CMK (cell line): Measurements from ENCODE around the gene HAVCR1.
"Not testable (repeated sequence)": the region's sequence is repeated elsewhere in the genome, so short reads cannot be mapped to it uniquely, and the experiment has no call there.

ENCODE experiments used
- DNase-seq: peaks from one replicate; pipeline ENCODE4 v3.0.0-alpha.2; 2010; ENCODE audit warnings: low read depth

Gene HAVCR1

DNA sequence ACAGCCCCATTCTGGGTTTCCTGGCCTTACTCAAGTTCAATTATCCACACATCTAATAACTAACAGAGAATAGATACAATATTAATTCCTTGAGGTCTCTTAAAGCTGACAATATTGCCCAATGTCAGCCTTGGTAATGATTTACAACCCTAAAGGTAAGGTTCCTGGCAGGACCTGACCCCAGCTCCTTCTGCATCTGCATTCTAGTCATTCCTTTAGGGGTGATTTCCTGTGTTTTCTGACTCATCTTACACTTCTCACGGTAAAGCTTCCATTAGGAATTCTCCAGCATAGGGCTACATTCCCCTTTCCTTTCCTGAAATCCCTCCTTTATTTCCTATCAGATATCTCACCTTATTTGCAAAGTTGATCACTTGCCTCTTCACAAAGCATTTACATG lies 9.3 kb downstream of the HAVCR1 start:
- DNase-seq, result no peak

GRCh38 chr5:157047898-157048297 lies 11.0 kb downstream of the HAVCR1 start:
- DNase-seq, result no peak

DNA sequence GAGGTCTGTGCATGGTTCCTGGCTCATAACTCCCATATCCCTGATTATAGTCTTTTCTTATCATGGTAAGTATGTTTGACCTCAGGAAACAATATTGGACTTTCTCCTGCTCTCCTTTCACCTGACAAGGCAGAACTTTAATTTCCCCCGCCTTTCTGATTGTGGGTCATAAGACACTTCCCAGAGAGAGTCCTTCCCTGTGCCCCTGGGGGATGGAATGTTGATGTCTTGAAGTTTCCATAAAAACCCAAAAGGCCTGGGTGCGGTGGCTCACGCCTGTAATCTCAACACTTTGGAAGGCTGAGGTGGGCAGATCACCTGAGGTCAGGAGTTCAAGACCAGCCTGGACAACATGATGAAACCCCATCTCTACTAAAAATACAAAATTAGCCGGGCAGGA lies 11.9 kb downstream of the HAVCR1 start:
- DNase-seq, result not testable (repeated sequence)

DNA sequence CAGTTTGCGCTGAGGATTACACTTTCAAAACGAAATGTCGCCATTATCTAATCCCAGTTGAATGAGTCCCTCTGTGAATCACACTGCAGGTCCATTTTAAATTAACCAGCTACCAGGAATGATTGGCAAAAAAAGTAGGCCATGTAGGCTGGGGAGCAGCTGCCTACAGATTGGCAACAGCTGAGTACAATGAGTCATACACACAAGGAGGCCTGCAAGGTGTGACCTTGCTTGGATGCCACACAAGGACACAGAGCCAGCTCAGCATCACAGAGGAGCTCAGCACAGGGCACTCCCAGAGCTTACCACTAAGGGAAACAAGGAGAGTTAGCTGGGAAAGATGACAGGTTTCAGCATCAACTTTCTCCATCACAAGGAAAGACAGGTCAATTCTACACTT lies 12.9 kb downstream of the HAVCR1 start:
- DNase-seq, result no peak

DNA sequence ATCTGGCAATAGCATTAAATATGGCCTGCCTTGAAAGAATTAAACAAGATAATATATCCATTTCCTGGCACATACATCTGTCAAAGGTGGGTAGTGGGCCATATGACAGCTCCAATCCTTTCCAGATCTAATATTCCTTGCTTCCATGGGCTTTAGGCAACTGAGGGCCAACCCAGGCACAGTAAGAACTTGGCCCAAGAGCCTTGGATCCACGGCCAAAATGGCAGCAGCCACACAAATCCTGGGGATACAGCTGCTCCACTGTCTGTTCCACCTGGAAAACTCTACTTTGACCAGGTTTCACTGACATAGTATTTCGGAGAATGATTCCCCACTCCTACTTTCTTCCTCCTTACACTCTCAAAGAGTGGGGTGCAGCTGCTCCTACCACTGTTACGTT lies 13.3 kb downstream of the HAVCR1 start:
- no peak for DNase-seq

DNA sequence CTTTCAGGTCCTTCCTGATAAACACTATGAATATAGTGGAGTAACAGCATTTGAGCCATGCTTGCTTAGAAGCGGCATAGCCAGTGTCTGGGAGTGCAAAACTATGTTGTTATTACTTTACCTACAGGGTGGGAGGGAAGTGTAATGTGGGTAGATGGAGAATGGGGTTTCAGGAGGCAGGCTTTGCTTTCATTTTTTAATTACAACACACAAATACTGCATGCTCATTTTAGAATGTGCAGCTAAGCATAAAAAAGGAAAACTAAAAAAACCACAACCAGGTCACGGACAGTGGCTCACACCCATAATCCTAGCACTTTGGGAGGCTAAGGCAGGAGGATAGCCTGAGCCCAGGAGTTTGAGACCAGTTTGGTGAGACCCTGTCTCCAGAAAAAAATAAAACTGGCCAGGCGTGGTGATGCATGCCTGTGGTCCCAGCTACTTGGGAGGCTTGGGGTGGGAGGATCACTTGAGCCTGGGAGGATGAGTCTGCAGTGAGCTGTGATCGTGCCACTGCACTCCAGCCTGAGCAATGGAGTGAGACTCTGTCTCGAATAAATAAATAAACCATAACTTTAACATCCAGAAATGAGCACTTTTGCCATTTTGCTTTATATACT lies 20.2 kb downstream of the HAVCR1 start:
- DNase-seq, result no peak

GRCh38 chr5:157034106-157035072 lies 24.5 kb downstream of the HAVCR1 start:
- not testable (repeated sequence) for DNase-seq

- DNase-seq, result no peak
Measured at GRCh38 chr5:157033071-157033583, 25.8 kb downstream of the HAVCR1 start.

DNA sequence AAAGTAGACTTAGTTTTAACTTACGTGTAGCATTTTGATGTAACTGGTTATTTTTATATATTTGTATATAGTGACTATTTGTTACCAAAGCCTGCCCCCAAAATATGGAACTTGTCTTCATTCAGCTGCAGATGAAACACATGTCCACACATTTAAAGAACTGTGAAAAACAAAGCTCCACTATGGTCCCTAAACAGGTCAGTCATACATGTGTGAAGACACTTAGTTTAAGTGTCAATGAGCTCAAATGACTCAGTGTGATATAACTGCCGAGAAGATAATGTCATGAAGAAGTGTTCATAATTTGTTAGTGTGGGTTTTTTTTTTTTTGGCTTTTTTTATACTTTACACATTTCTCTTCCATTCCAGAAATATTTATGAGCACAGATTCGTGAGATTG lies 28.2 kb downstream of the HAVCR1 start:
- no peak for DNase-seq

DNA sequence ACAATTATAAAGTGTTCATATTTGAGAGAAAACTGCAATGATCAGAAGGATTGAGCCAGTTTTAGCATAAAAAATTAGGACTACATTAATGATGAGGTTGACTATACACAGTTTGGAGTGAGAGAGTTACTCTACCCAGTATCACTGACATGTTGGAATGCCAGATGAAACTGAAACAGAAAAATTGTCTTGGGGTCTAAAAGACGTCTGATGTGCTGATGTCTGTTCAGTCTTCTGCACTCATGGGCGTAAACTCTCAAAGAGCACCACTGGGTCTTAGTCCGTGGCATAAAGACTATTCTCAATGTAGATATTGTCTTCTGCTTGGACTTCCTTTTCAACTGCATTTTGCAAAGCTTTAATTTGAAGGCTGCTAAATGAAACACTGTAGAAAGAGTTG lies 29.5 kb downstream of the HAVCR1 start:
- no peak for DNase-seq

DNA sequence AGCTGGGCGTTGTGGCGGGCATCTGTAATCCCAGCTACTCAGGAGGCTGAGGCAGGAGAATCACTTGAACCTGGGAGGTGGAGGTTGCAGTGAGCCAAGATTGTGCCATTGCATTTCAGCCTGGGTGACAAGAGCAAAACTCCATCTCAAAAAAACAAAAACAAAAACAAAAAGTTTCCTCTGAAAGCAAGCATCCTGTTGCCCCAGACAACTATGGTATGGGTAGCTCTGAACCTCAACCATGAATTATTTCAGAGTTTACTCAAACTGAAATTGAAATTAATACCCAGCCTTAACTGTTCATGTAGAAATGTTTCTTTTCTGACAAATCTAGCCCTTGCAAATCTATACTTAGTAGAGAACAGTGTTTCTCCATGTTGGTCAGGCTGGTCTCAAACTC lies 31.3 kb downstream of the HAVCR1 start:
- DNase-seq, result not testable (repeated sequence)

DNA sequence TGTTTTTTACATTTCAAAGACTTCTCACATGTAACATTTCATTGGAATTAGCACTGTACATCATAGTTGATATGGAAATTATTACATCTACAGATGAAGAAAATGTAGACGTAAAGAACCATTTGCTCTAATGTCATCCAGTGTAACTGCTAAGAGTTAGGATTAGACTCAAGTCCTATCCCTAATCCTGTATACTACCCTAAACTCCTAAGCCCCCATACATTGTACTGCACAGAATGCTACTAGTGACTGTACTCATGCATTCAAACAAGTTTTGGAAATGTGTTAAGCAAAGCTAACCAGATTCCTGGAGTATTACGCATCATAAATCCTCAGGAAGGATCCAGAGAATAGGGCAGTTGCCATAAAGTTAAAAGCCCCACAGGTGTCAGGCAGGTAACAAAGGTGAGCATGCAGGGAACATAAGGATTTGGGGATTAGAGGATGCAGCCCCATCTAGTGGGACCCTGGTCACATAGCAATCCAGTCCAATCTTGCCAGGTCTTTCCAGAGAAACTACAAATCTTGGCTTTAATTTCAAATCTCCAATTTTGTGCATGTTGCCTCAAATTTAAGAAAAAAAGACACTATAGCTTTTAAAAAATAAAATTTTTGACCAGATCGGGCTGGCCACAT lies 32.0 kb downstream of the HAVCR1 start:
- no peak for DNase-seq

DNA sequence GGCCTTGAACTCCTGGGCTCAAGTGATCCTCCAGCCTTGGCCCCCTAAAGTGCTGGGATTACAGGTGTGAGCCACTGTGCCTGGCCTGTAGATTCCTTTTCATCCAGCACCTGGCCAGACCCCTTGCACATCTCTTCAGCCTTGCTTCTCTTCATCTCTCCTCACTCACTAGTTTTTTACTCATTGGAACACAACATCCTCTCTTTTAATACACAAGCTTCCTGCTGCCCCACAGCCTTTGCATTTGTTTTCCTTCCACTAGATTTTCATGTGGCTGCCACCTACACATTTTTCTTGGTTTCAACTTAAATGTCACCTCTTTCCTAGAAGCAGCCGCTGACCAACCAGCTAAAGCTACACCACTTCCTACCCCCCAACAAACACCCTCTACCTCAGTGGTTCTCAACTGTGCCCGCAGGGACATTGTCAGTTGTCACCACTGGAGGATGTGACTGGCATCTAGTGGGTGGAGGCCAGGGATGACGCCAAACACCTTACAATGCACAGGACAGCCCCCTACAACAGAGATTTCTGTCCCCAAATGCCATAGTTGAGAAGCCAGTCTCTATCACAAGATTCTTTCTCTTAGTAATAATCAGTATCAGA lies 33.7 kb downstream of the HAVCR1 start:
- DNase-seq, result no peak

- DNase-seq, result no peak
Measured at GRCh38 chr5:157024208-157024959, 34.5 kb downstream of the HAVCR1 start.

- no peak for DNase-seq
Measured at GRCh38 chr5:157022024-157022423, 36.9 kb downstream of the HAVCR1 start.

- DNase-seq, result no peak
Measured at GRCh38 chr5:157020511-157021222, 38.2 kb downstream of the HAVCR1 start.

DNA sequence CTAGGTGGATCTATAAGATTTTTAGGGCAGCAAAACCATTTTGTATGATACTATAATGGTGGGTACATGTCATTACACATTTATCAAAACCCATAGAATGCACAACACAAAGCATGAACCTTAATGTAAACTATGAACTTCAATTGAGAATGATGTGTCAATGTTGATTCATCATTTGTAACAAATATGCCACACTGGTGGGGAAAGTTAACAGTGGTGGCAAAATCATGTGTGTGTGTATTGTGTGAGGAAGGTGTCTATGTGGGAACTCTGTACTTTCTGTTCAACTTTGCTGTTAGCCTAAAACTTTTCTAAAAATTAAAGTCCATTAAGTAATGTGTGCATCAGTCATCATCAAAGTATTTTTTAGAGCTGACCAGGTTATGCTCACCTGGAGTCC lies 38.9 kb downstream of the HAVCR1 start:
- no peak for DNase-seq

- not testable (repeated sequence) for DNase-seq
Measured at GRCh38 chr5:157014143-157014542, 44.8 kb downstream of the HAVCR1 start.

- no peak for DNase-seq
Measured at GRCh38 chr5:157006262-157006661, 52.7 kb downstream of the HAVCR1 start.

GRCh38 chr5:157004893-157005551 lies 53.9 kb downstream of the HAVCR1 start:
- DNase-seq, result no peak
